ENCODE results near the gene TUBA4A.
A peak's percentile ranks its signal among the peaks of the same experiment; 100 is the strongest.

TUBA4A gene

GRCh38 chr2:219285894-219286425, 32.2 kb upstream of the TUBA4A start:
- H3K4me3 ChIP-seq (ENCODE audit: low read length) = no peak overlapping the region; the same call in 1 of the 2 replicates
- TF ChIP-seq CTCF (conservative IDR thresholded peaks at IDR 0.05; ENCODE audit: low read length) = no peak
- peak; percentile 73 for DNase-seq (ENCODE audit: low read depth)

GRCh38 chr2:219285373-219285735, 31.6 kb upstream of the TUBA4A start:
- no peak for TF ChIP-seq CTCF (conservative IDR thresholded peaks at IDR 0.05; ENCODE audit: low read length)
- no peak overlapping the region for H3K4me3 ChIP-seq (ENCODE audit: low read length)
- no peak for DNase-seq (ENCODE audit: low read depth)

GRCh38 chr2:219284501-219285372, 31.0 kb upstream of the TUBA4A start:
- H3K4me3 ChIP-seq (ENCODE audit: low read length) = no peak overlapping the region
- no peak for TF ChIP-seq CTCF (conservative IDR thresholded peaks at IDR 0.05; ENCODE audit: low read length)
- no peak for DNase-seq (ENCODE audit: low read depth)

DNA sequence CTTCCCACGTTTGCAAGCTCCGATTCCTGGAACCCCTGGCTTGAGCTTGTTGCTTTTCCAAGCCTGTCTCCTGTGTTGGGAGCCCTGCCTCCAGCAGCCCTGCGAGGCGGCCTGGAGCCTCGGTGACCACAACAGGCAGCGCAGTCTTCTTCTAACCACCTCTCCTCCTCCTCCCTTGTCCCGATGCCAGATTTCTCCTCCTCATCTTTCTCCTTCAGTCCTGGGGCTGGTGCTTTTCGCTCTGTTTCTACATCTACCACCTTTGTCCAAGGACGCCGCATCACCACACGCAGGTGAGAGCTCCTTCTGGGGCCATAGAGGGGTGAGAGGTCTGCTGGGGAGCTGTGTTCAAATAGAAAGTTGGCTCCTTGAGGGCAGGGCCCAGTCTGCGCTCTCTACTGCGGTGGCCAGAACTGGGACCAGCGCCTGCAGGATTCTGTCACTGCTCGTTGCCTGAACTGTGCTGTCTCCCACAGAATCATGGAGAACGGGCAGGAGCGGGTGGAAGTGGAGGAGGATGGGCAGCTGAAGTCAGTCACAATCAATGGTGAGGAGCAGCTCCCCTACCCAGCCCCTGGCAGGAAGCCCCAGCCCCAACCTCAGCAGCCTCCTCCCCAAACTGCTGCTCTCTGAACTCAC, 29.3 kb upstream of the TUBA4A start:
- TF ChIP-seq CTCF (conservative IDR thresholded peaks at IDR 0.05; ENCODE audit: low read length) = no peak
- no peak overlapping the region for H3K4me3 ChIP-seq (ENCODE audit: low read length)
- no peak for DNase-seq (ENCODE audit: low read depth)

GRCh38 chr2:219282375-219282774, 28.7 kb upstream of the TUBA4A start:
- H3K4me3 ChIP-seq (ENCODE audit: low read length) = no peak overlapping the region
- no peak for DNase-seq (ENCODE audit: low read depth)

DNA sequence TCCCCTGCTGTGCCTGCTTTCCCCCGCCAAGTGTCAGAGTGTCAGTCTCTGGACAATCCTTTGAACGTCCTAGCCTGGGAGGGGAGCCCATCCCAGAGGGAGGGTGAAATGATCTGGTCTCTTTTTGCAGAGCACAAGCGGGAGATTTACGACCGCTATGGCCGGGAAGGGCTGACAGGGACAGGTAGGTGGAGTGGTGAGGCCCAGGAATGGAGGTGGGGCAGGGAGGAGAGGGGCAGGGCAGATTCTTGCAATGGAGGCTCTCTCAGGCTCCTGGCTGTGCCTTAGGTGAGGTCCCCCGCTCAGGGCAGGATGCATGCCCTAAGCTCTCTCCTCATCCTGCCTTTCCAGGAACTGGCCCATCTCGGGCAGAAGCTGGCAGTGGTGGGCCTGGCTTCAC, 27.9 kb upstream of the TUBA4A start:
- TF ChIP-seq CTCF (conservative IDR thresholded peaks at IDR 0.05; ENCODE audit: low read length) = no peak
- no peak overlapping the region for H3K4me3 ChIP-seq (ENCODE audit: low read length)
- no peak for DNase-seq (ENCODE audit: low read depth)

More at GRCh38 chr2:219282375-219282774, 28.7 kb upstream of the TUBA4A start:
- no peak for TF ChIP-seq CTCF (conservative IDR thresholded peaks at IDR 0.05; ENCODE audit: low read length)
